ENCODE results near the gene LNX1. TPM values are rescaled to one million over a fixed set of nuclear protein-coding genes. Genes with fewer than 3 reads are reported as not detected.

The LNX1 gene
- total RNA-seq, 1 experiment from 2014 or later, result 3.3 TPM

DNA sequence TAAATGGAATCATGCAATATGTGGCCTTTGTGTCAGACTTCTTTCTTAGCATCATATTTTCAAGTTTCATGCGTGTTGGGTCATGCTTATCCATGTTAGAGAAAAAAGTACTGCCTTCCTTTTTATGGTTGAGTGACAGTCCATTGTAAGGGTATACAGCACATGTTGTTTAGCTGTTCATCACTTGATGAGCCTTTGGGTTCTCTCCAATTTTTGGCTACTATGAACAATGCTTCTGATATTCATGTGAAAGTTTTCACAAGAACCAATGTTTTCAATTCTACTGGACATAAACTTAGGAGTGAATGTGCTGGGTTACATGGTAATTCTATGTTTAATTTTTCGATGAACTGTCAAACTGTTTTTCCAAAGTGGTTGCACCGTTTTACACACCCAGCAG is 28.1 kb upstream of the LNX1 start:
- H3K27ac ChIP-seq (ENCODE audit: low read depth, low read length), result no peak overlapping the region
- H2AFZ ChIP-seq (ENCODE audit: low read depth, low read length, poor library complexity, severe bottlenecking), result no peak overlapping the region
- H3K27me3 ChIP-seq (ENCODE audit: insufficient read depth, low read length), result no peaks in the 10 kb centered on the region
- H3K79me2 ChIP-seq (ENCODE audit: insufficient read depth, low read length), result no peaks in the 10 kb centered on the region
- RAD21 ChIA-PET (ENCODE audit: low non-redundant PET in 1 of 2, low total read pairs in 2 of 2, uncharacterized antibody in 2 of 2, unreplicated experiment in 2 of 2), result no interaction called here
- no peaks in the 10 kb centered on the region for H3K9me2 ChIP-seq (ENCODE audit: insufficient read depth)
- H3K4me2 ChIP-seq (ENCODE audit: low read length), result no peak overlapping the region
- H3K9me3 ChIP-seq (ENCODE audit: control insufficient read depth in 1 of 2, insufficient read depth in 1 of 2, low read depth in 1 of 2, low read length in 2 of 2), result no peaks in the 10 kb centered on the region
- intact Hi-C loops (cut with micrococcal nuclease), result loop anchor here (10.0 kb wide), 2 partner anchors 425 to 615 kb away; no protein-coding TSS in a partner anchor
- H3K9ac ChIP-seq (ENCODE audit: low read length), result no peak overlapping the region
- TF ChIP-seq CTCF (IDR thresholded peaks at IDR 0.05 in 2 of 3, conservative IDR thresholded peaks at IDR 0.05 in 1 of 3; ENCODE audit: borderline replicate concordance in 1 of 3, insufficient read depth in 1 of 3, low read depth in 2 of 3, low read length in 2 of 3), result no peak
- no peak for TF ChIP-seq CBX3 (IDR thresholded peaks at IDR 0.05; ENCODE audit: low read depth)
- no peak for TF ChIP-seq ATF3 (IDR thresholded peaks at IDR 0.05)
- no peak for TF ChIP-seq JUND (IDR thresholded peaks at IDR 0.05)
- TF ChIP-seq EGR1 (IDR thresholded peaks at IDR 0.05; ENCODE audit: low read depth), result no peak
- TF ChIP-seq, protein P1, sequence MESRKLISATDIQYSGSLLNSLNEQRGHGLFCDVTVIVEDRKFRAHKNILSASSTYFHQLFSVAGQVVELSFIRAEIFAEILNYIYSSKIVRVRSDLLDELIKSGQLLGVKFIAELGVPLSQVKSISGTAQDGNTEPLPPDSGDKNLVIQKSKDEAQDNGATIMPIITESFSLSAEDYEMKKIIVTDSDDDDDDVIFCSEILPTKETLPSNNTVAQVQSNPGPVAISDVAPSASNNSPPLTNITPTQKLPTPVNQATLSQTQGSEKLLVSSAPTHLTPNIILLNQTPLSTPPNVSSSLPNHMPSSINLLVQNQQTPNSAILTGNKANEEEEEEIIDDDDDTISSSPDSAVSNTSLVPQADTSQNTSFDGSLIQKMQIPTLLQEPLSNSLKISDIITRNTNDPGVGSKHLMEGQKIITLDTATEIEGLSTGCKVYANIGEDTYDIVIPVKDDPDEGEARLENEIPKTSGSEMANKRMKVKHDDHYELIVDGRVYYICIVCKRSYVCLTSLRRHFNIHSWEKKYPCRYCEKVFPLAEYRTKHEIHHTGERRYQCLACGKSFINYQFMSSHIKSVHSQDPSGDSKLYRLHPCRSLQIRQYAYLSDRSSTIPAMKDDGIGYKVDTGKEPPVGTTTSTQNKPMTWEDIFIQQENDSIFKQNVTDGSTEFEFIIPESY (IDR thresholded peaks at IDR 0.05; ENCODE audit: extremely low read depth, insufficient replicate concordance, low read length), result no peak
- TF ChIP-seq YY1 (IDR thresholded peaks at IDR 0.05; ENCODE audit: extremely low read depth, insufficient replicate concordance, low read depth, low read length), result no peak
- no peak for TF ChIP-seq ZNF274 (IDR thresholded peaks at IDR 0.05; ENCODE audit: low read depth, low read length)
- no peak for TF ChIP-seq SP1 (IDR thresholded peaks at IDR 0.05; ENCODE audit: low read depth)
- no peak for TF ChIP-seq SIN3A (IDR thresholded peaks at IDR 0.05; ENCODE audit: low read depth)
- no peak for TF ChIP-seq EZH2phosphoT487 (IDR thresholded peaks at IDR 0.05; ENCODE audit: borderline replicate concordance)
- no peak for TF ChIP-seq POLR2AphosphoS5 (IDR thresholded peaks at IDR 0.05; ENCODE audit: low read depth, low read length)
- BruUV-seq (replicated peaks), result no TSS peak
- H3K4me1 ChIP-seq (ENCODE audit: control insufficient read depth in 1 of 2, insufficient read depth in 2 of 2, low read length in 2 of 2), result no peaks in the 10 kb centered on the region
- POLR2A ChIA-PET, result no interaction called here
- DNase-seq (ENCODE audit: low read depth, low spot score) (no peak), ATAC-seq (no peak)
- H3K4me3 ChIP-seq (replicated peaks in 1 of 2; ENCODE audit: low read depth in 1 of 2, low read length in 2 of 2), result no peak overlapping the region
- CTCF ChIA-PET, result interaction anchor here (1.2 kb wide), 1 partner anchor 18 kb away, joined by 3 read pairs; no protein-coding TSS in a partner anchor
- H4K20me1 ChIP-seq (ENCODE audit: insufficient read depth), result no peaks in the 10 kb centered on the region
- no peaks in the 10 kb centered on the region for H3K36me3 ChIP-seq (ENCODE audit: control insufficient read depth in 1 of 2, insufficient read depth in 2 of 2, low read length in 2 of 2)

Data from HCT116 (cell line).